Measurements from ENCODE around the gene ERMAP.
A peak's percentile ranks its signal among the peaks of the same experiment; 100 is the strongest.
"Not testable (repeated sequence)": the region's sequence is repeated elsewhere in the genome, so short reads cannot be mapped to it uniquely, and the experiment has no call there.

The ERMAP gene

DNA sequence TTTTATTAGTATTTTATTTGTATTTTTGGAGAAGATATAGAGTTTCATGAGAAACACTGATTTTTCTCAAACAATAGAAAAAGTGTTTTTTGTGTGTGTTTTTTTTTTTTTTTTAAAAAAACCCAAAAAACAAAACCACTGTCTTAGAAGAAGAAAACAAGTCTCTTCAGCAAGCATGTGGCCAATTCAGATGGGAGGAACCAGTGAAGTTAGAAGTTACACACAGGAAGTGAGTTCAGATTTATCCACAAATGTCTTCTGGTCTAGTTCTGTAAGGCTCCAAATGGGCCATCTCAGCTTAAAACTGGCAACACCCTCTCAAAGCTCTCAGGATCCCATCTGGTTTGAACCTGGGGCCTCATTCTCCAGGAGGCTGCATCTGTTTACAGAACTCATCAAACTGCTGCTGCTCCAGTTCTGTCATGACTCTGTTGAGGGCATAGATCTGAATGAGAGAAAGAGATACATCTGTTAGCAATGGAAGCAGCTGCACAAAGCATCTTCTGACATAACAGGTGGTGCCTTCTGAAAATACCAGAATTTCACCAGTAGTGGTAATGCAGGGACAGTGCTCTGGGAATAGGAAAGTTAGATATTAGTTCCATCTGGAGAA, 9.8 kb upstream of the ERMAP start:
- DNase-seq (ENCODE audit: low spot score): no peak

DNA sequence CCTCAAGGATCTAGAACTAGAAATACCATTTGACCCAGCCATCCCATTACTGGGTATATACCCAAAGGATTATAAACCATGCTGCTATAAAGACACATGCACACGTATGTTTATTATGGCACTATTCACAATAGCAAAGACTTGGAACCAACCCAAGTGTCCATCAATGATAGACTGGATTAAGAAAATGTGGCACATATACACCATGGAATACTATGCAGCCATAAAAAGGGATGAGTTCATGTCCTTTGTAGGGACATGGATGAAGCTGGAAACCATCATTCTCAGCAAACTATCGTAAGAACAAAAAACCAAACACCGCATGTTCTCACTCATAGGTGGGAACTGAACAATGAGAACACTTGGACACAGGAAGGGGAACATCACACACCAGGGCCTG, 2.1 kb upstream of the ERMAP start:
- not testable (repeated sequence) for DNase-seq (ENCODE audit: low spot score)

DNA sequence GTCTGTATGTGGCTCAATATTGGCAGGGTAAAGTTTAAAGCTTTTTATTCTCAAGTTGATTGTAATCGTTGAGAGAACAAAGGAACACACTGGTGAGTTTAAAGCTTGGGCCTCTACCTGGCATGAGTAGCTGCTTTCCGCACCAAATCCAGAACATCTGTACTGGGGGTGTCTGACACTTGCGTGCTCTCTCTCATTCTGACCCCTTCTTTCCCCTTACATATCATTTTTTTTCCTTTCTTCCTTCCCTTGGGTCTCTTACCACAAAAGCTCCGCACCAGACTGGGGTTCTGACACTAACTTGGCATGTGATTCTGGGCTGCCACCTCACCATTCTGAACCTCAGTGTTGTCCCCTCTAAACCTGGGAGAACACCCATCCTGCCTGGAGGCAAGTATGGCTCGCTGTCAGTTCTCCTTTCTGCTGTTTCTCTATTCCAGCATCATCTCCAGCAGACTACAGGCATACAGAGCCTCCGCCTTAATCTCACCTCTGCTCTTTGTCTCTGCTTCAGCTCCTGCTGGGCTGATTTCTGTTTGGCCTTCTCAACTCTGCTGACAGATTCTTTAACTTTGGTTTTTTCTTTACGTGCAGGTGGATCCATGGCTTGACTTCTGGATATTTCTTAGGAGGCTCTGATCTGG, 859 bp upstream of the ERMAP start:
- no peak for DNase-seq (ENCODE audit: low spot score)

DNA sequence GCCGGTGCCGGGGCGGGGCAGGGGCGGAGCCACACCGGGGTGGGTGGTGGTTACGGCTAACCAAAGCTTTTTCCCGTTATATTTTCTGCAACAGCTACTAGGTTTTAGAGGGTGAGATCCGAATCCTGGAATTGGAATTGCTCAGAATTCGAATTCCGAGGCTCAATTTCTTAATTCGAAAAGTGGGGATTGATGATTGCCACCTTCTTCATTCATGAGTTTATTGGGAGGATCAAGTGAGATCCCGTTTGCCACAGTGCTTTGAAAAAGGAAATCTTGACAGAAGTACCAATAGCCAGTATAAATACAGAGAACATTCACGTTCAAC, 482 bp downstream of the ERMAP start:
- no peak for DNase-seq (ENCODE audit: low spot score)

DNA sequence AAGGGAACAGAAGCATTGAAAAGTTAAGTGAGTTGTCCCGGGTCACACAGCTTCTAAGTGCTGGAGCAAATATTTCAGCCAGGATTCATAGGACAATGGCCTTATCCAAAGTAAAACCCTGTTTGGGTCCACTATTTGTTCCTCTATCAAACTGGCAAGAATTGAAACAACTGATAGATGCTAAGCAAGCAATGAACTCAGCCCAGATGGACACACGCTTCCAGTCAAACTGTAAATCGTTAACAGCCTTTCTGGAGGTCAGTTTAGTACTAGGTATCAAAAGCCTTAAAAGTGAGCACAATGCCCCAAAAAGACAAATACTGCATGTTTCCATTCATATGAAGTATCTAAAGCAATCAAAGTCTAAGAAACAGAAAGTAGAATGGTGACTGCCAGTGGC, 1.1 kb downstream of the ERMAP start:
- no peak for DNase-seq (ENCODE audit: low spot score)

DNA sequence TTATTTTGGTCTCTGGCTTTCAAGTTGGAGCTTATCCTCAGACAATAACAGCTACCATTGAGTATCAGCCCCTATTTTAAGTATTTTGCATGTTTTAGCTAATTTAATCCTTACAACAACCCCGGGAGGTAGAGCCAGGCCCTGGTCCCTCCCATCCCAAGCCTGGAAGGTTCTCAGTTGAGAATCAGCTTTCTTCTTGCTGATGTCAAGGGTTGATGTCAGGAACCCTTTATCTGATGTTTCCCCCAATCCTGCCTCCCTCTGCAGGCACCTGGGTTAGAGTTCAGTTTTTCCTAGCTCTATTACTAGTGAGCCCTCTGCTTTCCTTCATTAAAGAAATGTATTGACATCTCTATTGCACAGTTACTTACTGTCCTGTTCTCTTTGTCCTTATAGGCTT, 3.9 kb downstream of the ERMAP start:
- no peak for DNase-seq (ENCODE audit: low spot score)

DNA sequence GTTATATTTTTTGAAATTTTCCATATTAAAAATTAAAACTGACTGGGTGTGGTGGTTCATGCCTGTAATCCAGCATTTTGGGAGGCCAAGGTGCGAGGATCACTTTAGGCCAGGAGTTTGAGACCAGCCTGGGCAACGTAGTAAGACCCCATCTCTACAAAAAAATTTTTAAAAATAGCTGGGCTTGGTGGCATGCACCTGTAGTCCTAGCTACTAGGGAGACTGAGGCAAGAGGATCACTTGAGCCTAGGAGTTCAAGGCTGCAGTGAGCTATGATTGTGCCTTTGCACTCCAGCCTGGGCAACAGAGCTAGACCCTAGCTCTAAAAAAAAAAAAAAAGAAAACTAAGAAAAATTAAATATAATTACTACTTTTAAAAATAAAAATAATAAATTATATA, 4.8 kb downstream of the ERMAP start:
- no peak for DNase-seq (ENCODE audit: low spot score)

DNA sequence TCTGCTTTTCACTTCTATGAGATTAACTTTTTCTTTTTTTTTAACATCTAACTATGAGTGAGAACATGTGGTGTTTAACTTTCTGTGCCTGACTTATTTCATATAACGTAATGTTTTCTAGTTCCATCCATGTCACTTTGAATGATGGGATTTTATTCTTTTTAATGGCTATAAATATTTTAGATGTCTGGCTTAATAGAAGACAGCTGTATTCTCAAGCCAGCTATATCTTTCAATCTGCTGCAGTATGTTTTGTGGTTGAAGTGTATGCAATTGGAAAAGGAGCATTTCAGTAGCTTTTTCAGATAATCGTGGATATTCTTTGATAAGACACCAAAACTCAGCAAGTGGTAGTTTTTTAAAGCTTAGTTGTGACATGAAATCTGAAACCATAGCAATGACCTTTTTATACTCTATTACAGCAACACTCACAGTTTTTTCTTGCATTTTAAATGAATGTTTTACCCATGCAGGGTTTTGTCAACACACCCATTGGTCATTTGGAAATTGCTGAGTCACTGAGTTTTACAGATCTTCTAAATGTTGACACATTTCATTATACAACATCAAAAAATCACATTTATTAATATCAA, 6.0 kb downstream of the ERMAP start:
- peak; percentile 30 for DNase-seq (ENCODE audit: low spot score)

DNA sequence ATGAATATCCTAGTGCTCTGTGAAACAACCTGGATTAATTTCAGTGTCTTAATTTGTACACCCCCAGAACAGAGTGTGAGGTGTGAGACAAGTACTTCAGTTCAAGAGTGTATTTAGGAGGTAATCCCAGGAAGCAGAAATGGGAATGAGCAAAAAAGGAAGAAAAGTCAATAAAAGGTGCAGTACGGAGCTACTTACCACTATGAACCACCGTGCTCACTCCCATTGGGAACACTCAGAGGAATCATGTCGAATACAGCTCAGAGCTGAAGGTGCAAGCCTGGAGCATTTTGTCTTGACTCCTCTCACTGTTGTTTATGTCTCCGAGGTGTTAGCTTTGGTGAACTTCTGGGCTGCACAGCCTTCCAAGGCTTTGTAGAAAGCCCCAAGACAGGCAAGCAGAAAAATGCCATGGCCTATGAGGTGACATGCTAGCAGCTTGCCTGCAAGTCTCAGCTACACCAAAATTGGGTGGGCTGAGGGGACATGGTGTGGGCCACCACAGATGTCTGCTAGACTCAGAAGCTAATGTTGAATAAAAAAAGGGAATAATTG, 7.6 kb downstream of the ERMAP start:
- no peak for DNase-seq (ENCODE audit: low spot score)

DNA sequence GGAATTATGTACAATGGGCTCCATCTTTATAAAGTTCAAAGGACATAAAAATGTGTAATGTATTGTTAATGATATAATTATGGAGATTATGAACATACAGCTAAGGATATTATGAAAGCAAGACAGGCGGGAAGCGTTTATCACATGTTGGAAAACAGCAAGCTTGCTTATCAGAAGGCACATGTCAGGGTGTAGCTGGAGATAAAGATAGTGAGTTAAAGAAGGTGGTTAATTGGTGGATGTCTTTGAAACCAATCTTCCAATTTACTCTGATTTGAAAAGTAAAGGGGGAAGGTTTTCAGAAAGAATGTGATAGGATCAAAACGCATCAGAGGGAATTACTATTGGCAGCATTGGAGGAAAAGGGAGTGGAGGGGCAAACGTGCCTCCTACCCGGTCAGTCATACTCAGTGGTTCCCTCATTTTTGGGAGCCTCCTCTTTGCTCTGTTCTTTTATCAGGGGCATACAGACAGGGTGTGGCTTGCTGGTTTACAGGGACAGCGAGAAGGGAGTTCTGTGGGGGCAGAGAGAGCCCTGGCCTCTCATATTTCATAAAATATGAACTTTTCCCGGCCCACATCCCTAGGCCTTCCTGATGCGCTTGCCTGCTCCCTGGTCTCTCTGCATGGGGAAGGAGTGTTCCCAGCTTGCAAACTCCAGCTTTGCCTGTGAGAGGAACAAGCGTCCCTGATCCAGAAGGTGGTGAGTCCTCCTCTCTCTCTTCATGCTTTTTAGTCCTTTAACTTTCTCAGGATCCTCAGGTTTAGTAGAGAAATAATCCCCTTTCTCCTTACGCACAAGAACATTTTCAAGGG, 8.3 kb downstream of the ERMAP start:
- DNase-seq (ENCODE audit: low spot score): no peak

DNA sequence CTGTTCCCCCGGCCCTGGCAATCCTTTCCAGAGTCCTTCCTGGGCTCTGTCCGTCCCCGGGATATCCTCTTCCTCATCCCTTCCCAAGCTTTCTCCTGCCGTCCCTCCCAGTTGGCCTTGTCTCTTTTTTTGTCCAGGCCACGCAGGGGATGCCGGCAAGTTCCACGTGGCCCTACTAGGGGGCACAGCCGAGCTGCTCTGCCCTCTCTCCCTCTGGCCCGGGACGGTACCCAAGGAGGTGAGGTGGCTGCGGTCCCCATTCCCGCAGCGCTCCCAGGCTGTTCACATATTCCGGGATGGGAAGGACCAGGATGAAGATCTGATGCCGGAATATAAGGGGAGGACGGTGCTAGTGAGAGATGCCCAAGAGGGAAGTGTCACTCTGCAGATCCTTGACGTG, 13.7 kb downstream of the ERMAP start:
- no peak for DNase-seq (ENCODE audit: low spot score)

DNA sequence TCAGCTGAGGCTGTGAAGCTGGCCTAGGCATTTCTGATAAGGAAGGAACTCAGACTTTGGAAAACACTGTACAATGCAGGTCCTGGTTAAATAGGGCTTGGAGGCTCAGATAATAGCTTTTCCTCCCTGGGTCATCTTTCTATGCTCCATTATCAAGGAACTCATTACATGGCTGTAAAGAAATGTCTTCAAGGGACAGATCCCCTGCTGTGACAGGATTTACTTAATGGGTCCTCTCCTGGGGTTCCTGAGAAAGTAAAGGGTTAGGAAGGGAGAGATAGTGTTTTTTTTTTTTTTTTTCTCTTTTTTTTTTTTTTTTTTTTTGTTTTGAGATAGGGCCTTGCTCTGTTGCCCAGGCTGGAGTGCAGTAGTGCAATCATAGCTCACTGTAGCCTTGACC, 14.4 kb downstream of the ERMAP start:
- no peak for DNase-seq (ENCODE audit: low spot score)

DNA sequence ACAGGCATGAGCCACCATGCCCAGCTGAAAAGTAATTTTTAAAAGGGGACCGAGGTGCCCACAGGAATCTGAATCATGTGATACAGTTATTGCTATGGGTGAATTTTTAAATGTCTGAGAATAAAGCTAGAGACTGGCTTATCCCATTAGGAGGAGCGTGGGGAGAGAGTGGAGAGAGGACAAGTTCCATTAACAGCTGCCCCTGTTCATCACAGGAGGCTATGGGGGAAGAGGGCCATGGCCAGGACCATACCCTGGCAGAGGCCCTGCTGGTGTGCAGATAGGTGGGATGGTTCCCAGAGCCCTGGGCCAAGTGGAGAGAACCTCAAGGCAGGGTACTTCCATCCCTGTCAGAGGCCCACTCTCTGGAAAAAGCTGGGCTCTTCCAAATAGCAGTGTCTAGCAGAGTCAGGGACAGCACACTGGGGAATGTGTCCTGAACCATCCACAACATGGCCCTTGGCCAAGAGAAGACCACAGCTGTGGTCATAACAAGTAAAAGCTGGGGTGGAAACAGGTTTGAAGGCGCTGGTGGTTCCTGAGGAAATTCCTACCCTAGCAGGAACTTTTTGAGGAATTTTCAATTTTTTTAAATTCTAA, 15.8 kb downstream of the ERMAP start:
- no peak for DNase-seq (ENCODE audit: low spot score)

DNA sequence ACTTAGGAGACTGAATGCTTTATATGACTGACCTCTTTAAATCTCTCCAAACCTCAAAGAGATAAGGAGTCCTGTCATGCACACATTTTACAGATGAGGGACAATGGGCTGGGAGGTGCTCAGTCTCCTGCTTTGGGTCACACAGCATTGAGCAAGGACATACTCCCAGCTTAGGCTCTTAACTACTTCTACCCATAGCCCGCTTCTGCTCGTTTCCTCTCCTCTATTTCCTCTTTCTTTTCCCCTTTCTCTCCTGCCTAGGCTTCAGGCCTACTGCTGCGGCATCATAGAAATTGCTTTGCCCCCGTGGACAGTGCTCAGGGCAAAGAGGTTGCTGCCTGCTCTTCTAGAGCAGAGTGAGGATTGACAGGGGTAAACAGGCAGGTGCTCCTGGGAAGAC, 17.1 kb downstream of the ERMAP start:
- no peak for DNase-seq (ENCODE audit: low spot score)

DNA sequence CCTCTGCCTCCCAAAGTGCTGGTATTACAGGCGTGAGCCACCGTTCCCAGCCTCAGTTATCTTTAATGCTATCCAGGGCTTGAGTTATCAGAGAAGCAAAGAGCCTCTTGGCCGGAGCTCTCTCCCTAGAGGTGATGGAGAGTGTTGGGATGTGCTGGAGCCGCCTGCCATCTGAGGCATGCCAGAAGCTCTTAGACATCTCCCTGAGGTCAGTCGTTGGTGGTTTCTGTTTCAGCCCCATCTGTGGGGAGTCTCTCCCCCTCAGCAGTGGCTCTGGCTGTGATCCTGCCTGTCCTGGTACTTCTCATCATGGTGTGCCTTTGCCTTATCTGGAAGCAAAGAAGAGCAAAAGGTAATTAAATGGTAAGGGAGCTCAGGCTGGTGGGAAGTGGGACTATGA, 17.9 kb downstream of the ERMAP start:
- DNase-seq (ENCODE audit: low spot score): no peak

DNA sequence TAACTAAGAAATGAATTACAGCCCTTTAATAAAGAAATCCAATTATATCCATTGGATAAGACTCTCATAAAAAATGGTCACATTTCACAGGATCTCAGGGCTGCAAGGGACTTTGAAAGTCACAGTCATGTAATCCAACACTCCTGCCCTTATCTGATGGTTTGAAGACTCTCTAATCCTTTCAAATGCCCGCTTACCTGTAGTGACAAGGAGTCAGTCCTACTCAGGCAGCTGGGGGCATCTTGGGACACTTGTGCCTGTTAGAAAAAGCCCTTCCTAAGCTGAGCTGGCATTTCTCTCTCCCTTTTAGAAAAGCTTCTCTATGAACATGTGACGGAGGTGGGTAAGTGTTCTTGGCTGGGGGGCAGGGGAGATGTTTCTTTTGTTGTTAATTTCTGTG, 18.5 kb downstream of the ERMAP start:
- DNase-seq (ENCODE audit: low spot score): no peak

DNA sequence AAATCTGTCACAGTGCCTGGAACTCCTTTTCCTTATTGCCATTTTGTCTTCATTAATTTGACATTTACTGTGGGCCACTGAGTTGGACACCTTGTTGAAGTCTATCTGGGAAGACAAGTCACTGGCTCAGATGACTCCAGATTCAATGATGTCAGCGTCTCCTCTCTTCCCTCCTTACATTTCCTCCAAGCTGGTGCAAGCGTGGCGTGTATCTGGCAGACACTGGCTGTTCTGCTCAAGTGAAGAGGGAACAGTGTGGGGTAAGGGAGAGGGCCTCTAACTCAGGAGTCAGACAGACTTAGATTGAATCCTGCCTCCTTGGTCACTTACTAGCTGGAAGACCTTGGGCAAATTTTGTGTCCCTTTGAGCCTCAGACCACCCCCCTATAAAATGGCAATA, 20.8 kb downstream of the ERMAP start:
- DNase-seq (ENCODE audit: low spot score): no peak

DNA sequence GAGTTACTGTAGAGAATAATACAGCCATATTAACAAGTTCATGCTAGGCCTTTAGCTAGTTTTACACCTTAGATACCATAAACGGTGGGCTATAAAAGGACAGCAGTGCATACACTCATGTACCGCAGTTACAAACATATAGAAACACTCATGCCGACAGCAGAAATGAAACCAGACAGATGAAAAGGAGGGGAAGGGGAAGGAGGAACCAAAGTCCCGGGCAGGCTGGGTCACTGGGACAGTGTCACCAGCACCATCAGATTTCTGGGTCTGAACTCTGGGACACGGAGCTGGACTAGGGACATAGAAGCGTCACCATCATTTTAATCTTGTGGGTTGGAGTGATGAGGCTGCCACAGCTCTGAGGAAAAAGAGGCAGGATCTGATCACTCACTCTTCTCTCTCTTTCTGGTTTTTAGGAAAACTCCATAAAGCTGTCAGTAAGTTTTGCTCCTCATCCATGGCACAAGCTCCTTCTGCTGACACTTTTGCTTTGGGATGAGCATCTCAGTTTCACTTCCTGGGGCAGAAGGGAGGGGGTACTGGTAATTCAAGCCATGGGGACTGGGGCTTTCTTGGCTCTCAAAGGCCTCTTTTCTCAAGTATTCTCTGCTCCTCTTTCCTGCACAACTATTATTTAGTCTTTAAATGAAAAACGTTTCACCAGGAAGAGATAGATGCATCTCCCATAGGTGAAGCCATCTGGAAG, 21.7 kb downstream of the ERMAP start:
- no peak for DNase-seq (ENCODE audit: low spot score)

DNA sequence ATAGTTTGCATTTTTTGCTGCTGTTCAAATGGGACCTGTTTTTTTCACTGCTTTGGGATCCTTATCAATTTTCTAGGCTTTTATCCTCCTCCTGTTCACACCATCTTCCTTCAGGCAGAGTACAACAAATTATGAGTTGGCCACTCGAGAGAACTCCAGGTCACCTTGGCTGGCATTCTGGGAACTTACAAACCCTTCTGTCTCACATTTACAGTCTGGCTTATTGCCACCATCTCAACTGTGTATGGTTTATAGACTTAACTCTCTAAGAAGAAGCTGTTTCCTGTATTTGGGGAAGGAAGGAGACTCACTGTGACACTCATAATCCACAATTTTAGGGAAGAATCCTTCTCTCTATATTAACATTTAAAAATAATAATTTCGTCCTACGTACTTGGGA, 24.1 kb downstream of the ERMAP start:
- DNase-seq (ENCODE audit: low spot score): no peak

DNA sequence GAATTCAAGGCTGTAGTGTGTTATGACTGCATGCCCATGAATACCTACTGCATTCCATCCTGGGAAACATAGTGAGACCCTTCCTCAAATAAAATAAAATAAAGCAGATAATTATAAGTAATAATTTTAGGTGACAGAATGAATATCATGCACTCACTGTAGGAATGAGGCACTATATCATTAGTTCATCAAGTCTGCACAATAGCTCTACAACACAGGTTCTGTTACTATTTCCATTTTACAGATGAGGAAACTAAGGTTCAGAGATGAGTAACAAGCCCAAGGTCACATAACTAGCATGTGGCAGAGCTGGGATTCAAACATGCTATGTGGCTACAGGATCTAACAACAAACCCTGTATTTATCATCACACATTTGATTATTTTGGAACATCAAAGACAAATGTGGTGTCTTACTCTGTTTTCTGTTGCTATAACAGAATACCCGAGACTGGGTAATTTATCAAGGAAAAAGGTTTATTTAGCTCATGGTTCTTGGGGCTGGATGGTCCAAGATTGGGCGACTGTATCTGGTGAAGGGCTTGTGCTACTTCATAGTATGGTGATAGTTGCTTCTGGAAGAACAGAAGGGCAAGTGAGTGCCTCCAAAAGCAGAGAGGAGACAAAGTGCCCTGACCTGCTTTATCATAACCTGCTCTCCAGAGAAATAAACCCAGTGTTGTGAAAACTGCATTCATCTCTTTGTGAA, 24.7 kb downstream of the ERMAP start:
- DNase-seq (ENCODE audit: low spot score): no peak

DNA sequence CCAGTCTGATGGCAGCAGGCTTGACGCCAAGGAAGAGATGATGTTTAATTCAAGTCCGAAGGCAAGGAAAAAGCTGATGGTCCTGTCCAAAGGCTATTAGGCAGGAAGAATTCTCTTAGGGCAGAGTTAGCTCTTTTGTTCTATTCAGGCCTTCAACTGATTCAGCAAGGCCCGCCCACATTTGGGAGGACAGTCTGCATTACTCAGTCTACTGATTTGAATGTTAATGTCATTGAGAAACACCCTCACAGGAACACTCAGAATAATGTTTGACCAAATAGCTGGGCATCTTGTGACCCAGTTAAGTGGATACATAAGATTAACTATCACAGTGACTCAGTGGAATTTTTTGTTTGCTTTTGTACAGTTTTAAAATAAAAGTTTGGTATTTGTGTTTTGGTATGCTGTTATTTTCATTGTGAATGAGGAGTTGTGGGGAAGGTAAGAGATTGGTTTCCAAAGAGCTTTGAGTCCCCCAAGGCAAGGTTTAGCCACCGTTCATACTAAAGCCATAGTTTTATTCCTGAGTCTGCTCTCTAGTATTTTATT, 27.7 kb downstream of the ERMAP start:
- DNase-seq (ENCODE audit: low spot score): peak; percentile 17

Data from AG08396 (cell line).